Small intestine (tissue), 7 donors: Measurements from ENCODE around the gene CARD19. TPM values are rescaled to one million over a fixed set of nuclear protein-coding genes. Genes with fewer than 3 reads are reported as not detected.

ENCODE experiments used
- DNase-seq, 2 donors: peaks; one replicate each; pipeline versions ENCODE4 v3.0.0 to v3.0.0-alpha.2; 2013
- FAIRE-seq: peaks from 2 replicates; lab custom pipeline; 2012; peaks lifted over from hg19 to GRCh38; lab: Jason Lieb, UNC
- H3K27ac ChIP-seq, 3 donors: one replicate each; pipeline ENCODE4 v1.5.1; 2013; ENCODE audit warnings: low read length in 2 of 3, mild to moderate bottlenecking in 2 of 3, control low read depth in 1 of 3, inconsistent platforms in 1 of 3, low read depth in 1 of 3, moderate library complexity in 1 of 3
- H3K27me3 ChIP-seq, 3 donors: one replicate each; pipeline ENCODE4 v1.6.1; 2013; ENCODE audit warnings: low read length in 3 of 3, inconsistent platforms in 1 of 3; ENCODE audit not compliant: control insufficient read depth in 3 of 3, insufficient read depth in 3 of 3
- H3K36me3 ChIP-seq, 3 donors: one replicate each; pipeline ENCODE4 v1.6.1; 2013; ENCODE audit warnings: low read length in 3 of 3, inconsistent platforms in 1 of 3, low read depth in 1 of 3, mild to moderate bottlenecking in 1 of 3, moderate library complexity in 1 of 3; ENCODE audit not compliant: control insufficient read depth in 3 of 3, insufficient read depth in 2 of 3
- H3K4me1 ChIP-seq, 3 donors: one replicate each; pipeline ENCODE4 v1.6.1; 2013; ENCODE audit warnings: low read length in 2 of 3, inconsistent platforms in 1 of 3, low read depth in 1 of 3, mild to moderate bottlenecking in 1 of 3, moderate library complexity in 1 of 3; ENCODE audit not compliant: control insufficient read depth in 3 of 3, insufficient read depth in 2 of 3
- H3K4me3 ChIP-seq, 3 donors: one replicate each; pipeline ENCODE4 v1.5.1; 2013; ENCODE audit warnings: low read length in 3 of 3, control low read depth in 1 of 3, inconsistent platforms in 1 of 3, low read depth in 1 of 3, mild to moderate bottlenecking in 1 of 3, moderate library complexity in 1 of 3
- H3K9me3 ChIP-seq, 2 donors: one replicate each; pipeline ENCODE4 v1.6.1; 2013; ENCODE audit warnings: low read depth in 1 of 2, low read length in 1 of 2; ENCODE audit not compliant: control insufficient read depth in 2 of 2, insufficient read depth in 1 of 2
- WGBS, 3 donors: extraction: QIAGEN DNeasy Blood & Tissue Kit; methylation state at CpG; one replicate each; pipeline ENCODE4 v1.1.7; 2013; 5-methylcytosine and 5-hydroxymethylcytosine counted together
- polyA plus RNA-seq, 4 donors: library from polyadenylated mRNA; stranded (reverse) in 3 of 4; unstranded in 1 of 4; fragments of 200-250 nt in 3 of 4; fragments of 120-200 nt in 1 of 4; gene quantifications; one replicate each; pipeline versions ENCODE4 v1.2.1 to v1.2.3, GENCODE V29; 2013
- donor health status: healthy with polysubstance abuse.
- donor health status: control.
- donor health status: control.
- donor health status: Bipolar disorder and iron deficiency.
- donor health status: healthy.

The CARD19 gene
- polyA plus RNA-seq, 4 donors = 32.7 to 45.6 (median 42.1) TPM

DNA sequence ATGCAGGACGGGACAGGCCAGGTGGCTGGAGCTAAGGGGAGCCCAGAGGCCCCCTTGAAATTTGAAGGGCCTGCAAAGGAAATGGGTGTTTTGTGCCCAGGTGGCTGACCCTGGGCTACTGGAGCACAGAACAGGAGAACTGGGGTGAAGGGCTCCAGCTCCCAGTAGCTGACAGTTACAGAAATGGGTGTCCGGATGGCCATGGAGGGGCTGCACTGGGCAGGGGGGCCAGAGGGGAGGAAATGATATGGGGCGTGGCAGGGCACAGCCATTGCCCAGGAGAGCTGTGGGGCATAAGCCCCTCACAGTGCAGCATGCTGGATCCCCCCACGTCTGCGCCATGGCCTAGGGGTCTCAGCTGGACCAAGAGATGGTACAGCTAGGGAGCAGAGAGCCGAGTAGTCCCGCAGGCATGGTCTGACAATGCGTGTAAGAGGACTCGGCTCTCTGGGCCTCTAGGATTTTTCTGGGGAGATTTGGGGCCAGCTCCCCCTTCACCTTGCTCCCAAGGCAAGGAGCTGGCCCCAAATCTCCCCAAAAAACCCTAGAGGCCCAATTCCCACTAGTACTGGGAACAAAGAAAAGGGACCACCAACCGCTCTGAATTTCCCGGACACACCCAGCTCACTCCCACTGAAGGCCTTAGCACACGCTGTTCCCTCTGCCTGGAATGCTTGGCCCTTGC lies 7.9 kb upstream of the CARD19 start:
- H3K4me1 ChIP-seq = peaks cover 0 to 6% (median 0%) of the 10 kb centered on the region in 3 donors
- 96 to 97% (median 97%) methylated on average over 12 of the region's 12 CpGs for WGBS, 3 donors
- H3K27ac ChIP-seq = no peak overlapping the region
- no peak overlapping the region for H3K4me3 ChIP-seq
- H3K27me3 ChIP-seq = no peaks in the 10 kb centered on the region
- peaks cover 2 to 15% of the 10 kb centered on the region in 2 donors for H3K9me3 ChIP-seq
- DNase-seq (no peak), FAIRE-seq (no peak)
- peaks cover 0 to 18% (median 0%) of the 10 kb centered on the region in 3 donors for H3K36me3 ChIP-seq

DNA sequence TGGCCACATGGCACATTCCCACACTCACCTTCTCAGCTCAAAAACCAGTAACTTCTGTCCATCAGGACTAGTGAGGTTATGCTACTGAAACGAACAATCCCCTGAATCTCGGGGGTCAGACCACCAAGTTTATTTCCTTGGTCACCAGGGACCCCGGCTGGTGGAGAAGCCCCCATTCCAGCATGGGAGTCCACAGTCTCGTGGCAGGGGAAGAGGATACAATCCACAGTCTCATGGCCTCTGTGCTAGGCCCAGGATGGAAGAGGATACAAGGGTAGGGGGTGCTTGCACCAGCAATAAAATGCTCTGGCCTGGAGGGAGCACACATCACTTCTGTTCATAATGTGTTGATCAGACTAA lies 7.4 kb upstream of the CARD19 start:
- H3K4me1 ChIP-seq = peaks cover 0 to 10% (median 0%) of the 10 kb centered on the region in 3 donors
- no peak overlapping the region for H3K4me3 ChIP-seq
- WGBS, 3 donors = 89 to 95% (median 95%) methylated on average over 4 of the region's 4 CpGs
- no peaks in the 10 kb centered on the region for H3K27me3 ChIP-seq
- no peak overlapping the region for H3K27ac ChIP-seq
- H3K36me3 ChIP-seq = peaks cover 0 to 18% (median 0%) of the 10 kb centered on the region in 3 donors
- DNase-seq (no peak), FAIRE-seq (no peak)
- peaks cover 2 to 15% of the 10 kb centered on the region in 2 donors for H3K9me3 ChIP-seq

DNA sequence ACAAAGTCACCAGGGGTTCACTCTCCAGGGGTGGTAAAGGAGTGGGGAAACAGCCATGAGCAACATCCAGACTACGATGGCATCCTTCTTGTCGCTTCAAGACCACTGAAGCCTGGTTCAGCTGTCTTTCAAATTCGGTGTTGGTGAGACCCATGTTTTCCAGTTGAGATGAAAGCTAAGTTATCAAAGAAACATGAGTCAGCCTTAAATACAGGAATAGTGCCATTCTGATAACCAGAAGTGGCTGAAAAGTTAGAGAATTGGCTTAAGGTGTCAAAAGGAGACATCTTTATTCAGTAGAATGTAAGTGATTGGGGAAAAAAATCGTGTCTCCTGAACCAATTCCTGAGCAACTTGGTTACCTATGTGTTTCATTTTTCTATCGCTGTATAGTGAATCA lies 7.0 kb upstream of the CARD19 start:
- 83 to 89% (median 87%) methylated on average over 5 of the region's 5 CpGs for WGBS, 3 donors
- Histone ChIP-seq H3K36me3 (peaks cover 0 to 17% (median 0%) of the 10 kb centered on the region in 3 donors), H3K4me3 (no peak overlapping the region), H3K4me1 (peaks cover 0 to 14% (median 0%) of the 10 kb centered on the region in 3 donors), H3K27ac (no peak overlapping the region), H3K27me3 (no peaks in the 10 kb centered on the region), H3K9me3 (peaks cover 2 to 15% of the 10 kb centered on the region in 2 donors)
- FAIRE-seq (no peak), DNase-seq (no peak)

DNA sequence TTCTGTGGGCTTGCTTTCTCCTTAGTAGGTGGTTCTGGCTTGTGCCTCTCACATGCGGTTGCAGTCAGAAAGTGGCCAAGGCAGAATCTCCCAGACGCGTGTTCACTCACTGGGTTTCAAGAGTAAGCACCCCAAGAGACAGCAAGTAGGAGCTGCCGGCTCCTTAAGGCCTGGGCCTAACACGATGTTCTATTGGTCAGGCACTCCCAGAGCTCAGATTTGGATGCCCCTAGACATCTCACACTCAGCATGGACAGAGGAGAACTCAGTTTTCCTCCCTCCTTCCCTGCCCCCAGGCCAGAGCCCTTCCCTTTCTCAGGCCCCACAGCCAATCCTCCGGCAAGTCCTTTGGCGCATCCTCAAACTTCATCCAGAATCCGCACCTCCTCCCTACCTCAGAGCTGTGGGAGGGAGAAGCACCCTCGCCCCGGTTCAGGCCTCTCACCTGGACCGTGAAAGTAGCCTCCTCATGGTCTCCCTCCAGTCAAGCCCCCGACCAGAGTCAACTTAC lies 6.5 kb upstream of the CARD19 start:
- 92 to 95% (median 95%) methylated on average over 12 of the region's 12 CpGs for WGBS, 3 donors
- DNase-seq = no peak
- H3K27ac ChIP-seq = no peak overlapping the region

DNA sequence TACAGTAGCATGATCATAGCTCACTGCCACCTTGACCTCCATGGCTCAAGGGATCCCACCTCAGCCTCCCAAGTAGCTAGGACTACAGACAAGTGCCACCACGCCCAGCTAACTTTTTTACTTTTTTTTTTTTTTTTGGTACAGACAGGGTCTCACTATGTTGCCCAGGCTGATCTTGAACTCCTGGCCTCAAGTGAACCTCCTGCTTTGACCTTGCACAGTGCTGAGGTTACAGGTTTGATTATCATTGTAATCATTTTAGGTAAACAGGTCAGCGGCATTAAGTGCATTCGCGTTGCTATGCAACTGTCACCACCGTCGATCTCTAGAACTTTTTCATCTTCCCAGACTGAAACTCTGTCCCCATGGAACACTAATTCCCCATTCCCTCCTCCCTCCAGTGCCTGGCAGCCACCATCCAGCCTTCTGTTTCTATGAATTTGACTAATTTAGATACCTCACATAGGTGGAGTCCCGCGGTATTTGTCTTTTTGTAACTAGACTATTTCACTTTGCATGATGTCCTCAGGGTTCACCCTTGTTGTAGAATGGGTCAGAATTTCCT lies 5.8 kb upstream of the CARD19 start:
- DNase-seq = no peak
- 64 to 78% (median 69%) methylated on average over 8 of the region's 8 CpGs for WGBS, 3 donors

More for the DNA sequence above, 6.5 kb upstream of the CARD19 start:
- Histone ChIP-seq H3K9me3 (peaks cover 2 to 15% of the 10 kb centered on the region in 2 donors), H3K27me3 (no peaks in the 10 kb centered on the region), H3K36me3 (peaks cover 0 to 15% (median 0%) of the 10 kb centered on the region in 3 donors), H3K4me1 (peaks cover 0 to 18% (median 0%) of the 10 kb centered on the region in 3 donors), H3K4me3 (no peak overlapping the region)
- FAIRE-seq = no peak

DNA sequence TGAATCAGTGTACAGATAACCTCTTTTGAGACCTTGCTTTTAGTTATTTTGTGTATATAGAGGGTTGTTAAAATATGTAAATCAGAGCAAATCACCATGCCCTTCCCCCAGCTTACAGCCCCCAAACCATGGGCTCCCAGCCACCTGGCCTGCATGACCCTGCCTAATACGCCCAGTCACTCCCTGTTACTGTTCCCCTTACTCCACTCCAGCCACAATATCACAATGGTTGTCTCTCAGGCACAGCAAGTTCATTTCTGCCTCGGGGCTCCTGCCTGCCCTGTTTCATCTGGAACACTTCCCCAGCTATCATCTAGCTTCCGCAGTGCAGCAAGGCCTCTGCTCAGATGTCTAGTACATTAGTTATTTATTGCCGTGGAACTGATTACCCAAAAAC lies 5.0 kb upstream of the CARD19 start:
- Histone ChIP-seq H3K4me3 (no peak overlapping the region), H3K27me3 (no peaks in the 10 kb centered on the region), H3K9me3 (peaks cover 0 to 11% of the 10 kb centered on the region in 2 donors), H3K36me3 (peaks cover 0 to 8% (median 0%) of the 10 kb centered on the region in 3 donors), H3K27ac (no peak overlapping the region), H3K4me1 (peaks cover 0 to 25% (median 0%) of the 10 kb centered on the region in 3 donors)
- 89 to 90% (median 90%) methylated on average over 4 of the region's 4 CpGs for WGBS, 3 donors
- DNase-seq = no peak
- no peak for FAIRE-seq

More for the DNA sequence above, 5.8 kb upstream of the CARD19 start:
- Histone ChIP-seq H3K4me1 (peaks cover 0 to 24% (median 0%) of the 10 kb centered on the region in 3 donors), H3K9me3 (peaks cover 2 to 15% of the 10 kb centered on the region in 2 donors), H3K27ac (no peak overlapping the region), H3K36me3 (peaks cover 0 to 13% (median 0%) of the 10 kb centered on the region in 3 donors), H3K27me3 (no peaks in the 10 kb centered on the region), H3K4me3 (no peak overlapping the region)
- FAIRE-seq = no peak

DNA sequence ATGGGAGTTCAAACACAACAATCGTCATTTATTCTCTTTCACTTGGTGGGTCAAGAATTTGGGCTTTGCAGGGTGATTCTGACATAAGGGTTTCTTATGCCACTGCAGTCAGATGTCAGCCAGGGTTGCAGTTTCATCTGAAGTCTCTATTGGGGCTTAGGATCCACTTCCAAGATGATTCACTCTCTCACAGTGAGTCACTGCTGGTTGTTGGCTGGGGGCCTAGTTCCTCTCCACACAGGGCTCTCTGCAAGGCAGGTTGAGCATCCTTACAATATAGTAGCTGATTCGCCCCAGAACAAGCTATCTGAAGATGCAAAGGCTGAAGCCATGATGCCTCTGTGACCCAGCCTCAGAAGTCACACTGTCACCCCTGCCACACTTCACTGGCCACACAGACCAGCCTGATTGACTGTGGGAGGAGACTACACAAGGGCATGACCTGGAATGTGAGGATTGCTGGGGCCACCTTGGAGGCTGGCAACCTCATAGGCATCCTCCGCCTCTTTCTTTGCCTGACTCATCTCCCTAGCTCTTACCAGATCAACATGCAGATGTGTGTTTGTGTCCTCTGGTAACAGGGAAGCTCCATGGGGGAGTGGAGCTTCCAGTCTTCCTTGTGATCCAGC lies 4.5 kb upstream of the CARD19 start:
- FAIRE-seq = no peak
- Histone ChIP-seq H3K36me3 (peaks cover 0 to 8% (median 0%) of the 10 kb centered on the region in 3 donors), H3K4me3 (no peak overlapping the region), H3K4me1 (peaks cover 0 to 25% (median 0%) of the 10 kb centered on the region in 3 donors), H3K27me3 (no peaks in the 10 kb centered on the region), H3K9me3 (peaks cover 0 to 10% of the 10 kb centered on the region in 2 donors), H3K27ac (no peak overlapping the region)
- DNase-seq = peak in 1 of 2 donors; percentile 21
- WGBS, 3 donors = 69 to 86% (median 77%) methylated on average over 3 of the region's 3 CpGs
